Measurements from ENCODE around the gene TMEM150C. TPM values are rescaled to one million over a fixed set of nuclear protein-coding genes. Genes with fewer than 3 reads are reported as not detected.

TMEM150C gene
- total and polyA plus RNA-seq, 2 of the 8 experiments (the other 6 are each of a cell fraction or from before 2014, with no cell fraction given) = 1.5 to 1.7 TPM

DNA sequence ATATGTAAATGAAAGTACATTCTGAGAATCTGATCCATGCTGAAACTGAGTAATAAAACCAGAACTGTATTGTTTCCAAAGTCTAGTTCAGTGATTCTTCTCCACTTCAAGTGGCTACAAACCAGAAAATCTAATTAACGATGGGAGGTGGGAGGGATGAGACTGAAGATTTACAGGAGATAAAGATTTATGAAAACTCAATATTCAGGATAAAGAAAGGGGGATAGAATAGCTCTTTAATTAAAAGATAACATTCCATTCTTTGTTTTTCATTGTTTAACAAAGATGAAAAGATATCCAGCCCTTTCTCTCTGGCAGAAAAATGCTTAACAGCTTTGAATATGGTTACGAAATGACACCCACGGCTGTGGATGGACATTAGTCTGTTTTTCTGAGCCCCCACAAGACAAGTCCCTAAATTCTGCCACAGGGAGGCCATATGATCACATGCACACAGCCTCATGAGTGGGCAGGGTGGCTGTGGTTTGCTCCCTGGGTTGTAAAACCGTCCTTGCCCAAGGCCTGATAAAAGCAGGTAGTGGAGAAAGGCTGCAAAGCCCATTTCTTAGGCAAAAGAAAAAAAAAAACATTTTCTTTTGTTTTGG, 36.4 kb downstream of the TMEM150C start (continued):
- TF ChIP-seq SP2 (IDR thresholded peaks at IDR 0.05; ENCODE audit: low read length) = no peak

Data from H1 (cell line).